ENCODE data around the gene CYB561D1.

CYB561D1 gene

GRCh38 chr1:109482242-109482641 lies 11.7 kb upstream of the CYB561D1 start:
- DNase-seq: no peak

- no peak for DNase-seq
Measured at GRCh38 chr1:109482791-109483671, 10.9 kb upstream of the CYB561D1 start.

- peak; percentile 91 for DNase-seq
Measured at GRCh38 chr1:109483672-109484518, 10.0 kb upstream of the CYB561D1 start, which contains the start of gene ATXN7L2. Gene ATXN7L2, plus strand, starts transcription at chr1:109483905. Its CDS starts 49 bp downstream, at chr1:109483954.

- DNase-seq: no peak
Measured at GRCh38 chr1:109484519-109484975, 9.3 kb upstream of the CYB561D1 start.

- peak; percentile 45 for DNase-seq
Measured at GRCh38 chr1:109485001-109485400, 8.9 kb upstream of the CYB561D1 start.

GRCh38 chr1:109487261-109487660 lies 6.6 kb upstream of the CYB561D1 start:
- no peak for DNase-seq

GRCh38 chr1:109488201-109488600 lies 5.7 kb upstream of the CYB561D1 start:
- DNase-seq: no peak

- no peak for DNase-seq
Measured at GRCh38 chr1:109488696-109489095, 5.2 kb upstream of the CYB561D1 start.

GRCh38 chr1:109490029-109490933 lies 3.6 kb upstream of the CYB561D1 start:
- DNase-seq: peak; percentile 54

- no peak for DNase-seq
Measured at GRCh38 chr1:109490934-109491302, 3.0 kb upstream of the CYB561D1 start.

- no peak for DNase-seq
Measured at GRCh38 chr1:109491372-109491771, 2.5 kb upstream of the CYB561D1 start.

GRCh38 chr1:109492779-109493178 lies 1.1 kb upstream of the CYB561D1 start:
- no peak for DNase-seq

- no peak for DNase-seq
Measured at GRCh38 chr1:109493227-109493626, 667 bp upstream of the CYB561D1 start.

- DNase-seq: no peak
Measured at GRCh38 chr1:109495738-109496137, 1.8 kb downstream of the CYB561D1 start.

GRCh38 chr1:109497449-109498160 lies 3.7 kb downstream of the CYB561D1 start:
- no peak for DNase-seq

- DNase-seq: no peak
Measured at GRCh38 chr1:109498161-109498801, 4.4 kb downstream of the CYB561D1 start.

- no peak for DNase-seq
Measured at GRCh38 chr1:109499081-109499480, 5.2 kb downstream of the CYB561D1 start.

- peak; percentile 47 for DNase-seq
Measured at GRCh38 chr1:109499661-109500536, 6.0 kb downstream of the CYB561D1 start.

GRCh38 chr1:109500941-109501381 lies 7.1 kb downstream of the CYB561D1 start:
- DNase-seq: peak; percentile 73

Data from fibroblast of skin of right quadriceps (primary cell).